Suprapubic skin (tissue), 4 donors: ENCODE results near the gene PDE2A. TPM values are rescaled to one million over a fixed set of nuclear protein-coding genes. Genes with fewer than 3 reads are reported as not detected.

ENCODE experiments used
- DNase-seq, 2 donors: peaks; one replicate each; pipeline ENCODE4 v3.0.0-alpha.2; 2019; ENCODE audit warnings: low spot score in 2 of 2
- H3K27ac ChIP-seq: fragments of 200-600 bp; sonication (generic); one replicate; pipeline ENCODE4 v1.5.1; 2019
- H3K27me3 ChIP-seq: fragments of 200-600 bp; sonication (generic); one replicate; pipeline ENCODE4 v1.5.1; 2019
- H3K36me3 ChIP-seq: fragments of 200-600 bp; sonication (generic); one replicate; pipeline ENCODE4 v1.5.1; 2019
- H3K4me1 ChIP-seq: fragments of 200-600 bp; sonication (generic); one replicate; pipeline ENCODE4 v1.5.1; 2019
- H3K4me3 ChIP-seq: fragments of 200-600 bp; sonication (generic); one replicate; pipeline ENCODE4 v1.5.1; 2019; ENCODE audit warnings: mild to moderate bottlenecking
- H3K9me3 ChIP-seq: fragments of 200-600 bp; sonication (generic); one replicate; pipeline ENCODE4 v1.5.1; 2019
- EP300 ChIP-seq: sonication (generic); formaldehyde crosslinking; IDR thresholded peaks from one replicate; pipeline ENCODE4 v1.6.1; 2017; ENCODE audit warnings: antibody characterized with exemption
- POLR2A ChIP-seq, 2 donors: fragments of 450-650 bp; IDR thresholded peaks; one replicate each; pipeline ENCODE4 v1.6.1; 2017; ENCODE audit warnings: antibody characterized with exemption in 2 of 2, mild to moderate bottlenecking in 2 of 2, moderate library complexity in 2 of 2
- POLR2AphosphoS5 ChIP-seq, 3 donors: sonication (generic); formaldehyde crosslinking; IDR thresholded peaks; one replicate each; pipeline ENCODE4 v1.6.1; 2017; ENCODE audit warnings: antibody characterized with exemption in 3 of 3
- WGBS: methylation state at CpG from one replicate; pipeline ENCODE4 v1.1.5; 2018; 5-methylcytosine and 5-hydroxymethylcytosine counted together
- total RNA-seq, 4 donors: library from RNA; depleted of rRNA; stranded (reverse); fragments of >200 nt; gene quantifications; one replicate each; pipeline ENCODE4 v1.1.0, GENCODE V29; 2016
- TF ChIP-seq, protein P1 (sequence below), 2 donors: fragments of 200-600 bp in 1 of 2; fragments of 450-650 bp in 1 of 2; sonication (generic) in 1 of 2; IDR thresholded peaks; one replicate each; pipeline ENCODE4 v1.5.1; 2016 to 2019; ENCODE audit warnings: antibody characterized with exemption in 2 of 2, mild to moderate bottlenecking in 1 of 2, moderate library complexity in 1 of 2

Gene PDE2A
- total RNA-seq, 4 donors from 2014 or later: 5.4 to 49.9 (median 31.2) TPM

DNA sequence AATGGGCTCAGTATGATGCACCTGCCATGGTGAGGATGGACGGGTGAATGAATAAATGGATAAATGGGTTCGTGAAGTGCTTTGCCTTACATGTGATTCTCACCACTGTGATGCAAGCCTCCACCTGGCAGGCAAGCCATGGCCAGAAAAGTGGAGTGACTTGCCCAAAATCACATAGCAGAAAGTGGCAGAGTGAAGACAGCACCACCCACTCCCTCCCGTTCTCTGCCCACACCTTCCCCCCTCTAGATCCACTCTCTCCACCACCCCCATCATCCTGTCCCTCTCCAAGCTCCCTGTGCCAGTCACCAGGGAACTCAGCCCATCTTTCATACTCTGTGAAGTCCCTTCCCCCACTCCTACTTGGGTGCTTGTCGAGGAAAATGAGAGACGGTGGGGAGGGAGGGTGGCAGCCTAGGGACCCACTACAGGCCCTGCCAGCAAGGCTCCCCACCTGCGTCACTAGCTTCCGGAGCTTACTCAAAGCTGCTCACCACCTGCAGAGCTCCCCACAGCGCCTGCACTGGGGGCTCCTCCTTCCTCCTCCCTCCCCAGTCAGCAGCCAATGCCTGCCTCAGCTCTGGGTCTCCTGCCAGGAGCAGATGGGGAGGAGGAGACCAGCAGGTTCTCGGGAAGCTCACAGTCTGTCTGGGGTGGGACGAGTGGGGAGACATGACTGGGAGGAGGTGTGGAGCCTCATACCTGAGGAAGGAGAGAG is 82.3 kb downstream of the PDE2A start:
- Histone ChIP-seq H3K4me3 (no peak overlapping the region), H3K27me3 (peaks cover 64% of the 10 kb centered on the region), H3K36me3 (no peaks in the 10 kb centered on the region), H3K9me3 (no peaks in the 10 kb centered on the region), H3K27ac (no peak overlapping the region), H3K4me1 (peaks cover 10% of the 10 kb centered on the region)
- 46% methylated on average over 10 of the region's 10 CpGs for WGBS
- TF ChIP-seq POLR2AphosphoS5 (IDR thresholded peaks at IDR 0.05) (no peak), POLR2A (IDR thresholded peaks at IDR 0.05) (no peak), EP300 (no peak)
- TF ChIP-seq, protein P1, sequence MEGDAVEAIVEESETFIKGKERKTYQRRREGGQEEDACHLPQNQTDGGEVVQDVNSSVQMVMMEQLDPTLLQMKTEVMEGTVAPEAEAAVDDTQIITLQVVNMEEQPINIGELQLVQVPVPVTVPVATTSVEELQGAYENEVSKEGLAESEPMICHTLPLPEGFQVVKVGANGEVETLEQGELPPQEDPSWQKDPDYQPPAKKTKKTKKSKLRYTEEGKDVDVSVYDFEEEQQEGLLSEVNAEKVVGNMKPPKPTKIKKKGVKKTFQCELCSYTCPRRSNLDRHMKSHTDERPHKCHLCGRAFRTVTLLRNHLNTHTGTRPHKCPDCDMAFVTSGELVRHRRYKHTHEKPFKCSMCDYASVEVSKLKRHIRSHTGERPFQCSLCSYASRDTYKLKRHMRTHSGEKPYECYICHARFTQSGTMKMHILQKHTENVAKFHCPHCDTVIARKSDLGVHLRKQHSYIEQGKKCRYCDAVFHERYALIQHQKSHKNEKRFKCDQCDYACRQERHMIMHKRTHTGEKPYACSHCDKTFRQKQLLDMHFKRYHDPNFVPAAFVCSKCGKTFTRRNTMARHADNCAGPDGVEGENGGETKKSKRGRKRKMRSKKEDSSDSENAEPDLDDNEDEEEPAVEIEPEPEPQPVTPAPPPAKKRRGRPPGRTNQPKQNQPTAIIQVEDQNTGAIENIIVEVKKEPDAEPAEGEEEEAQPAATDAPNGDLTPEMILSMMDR (IDR thresholded peaks at IDR 0.05): no peak
- DNase-seq: no peak

DNA sequence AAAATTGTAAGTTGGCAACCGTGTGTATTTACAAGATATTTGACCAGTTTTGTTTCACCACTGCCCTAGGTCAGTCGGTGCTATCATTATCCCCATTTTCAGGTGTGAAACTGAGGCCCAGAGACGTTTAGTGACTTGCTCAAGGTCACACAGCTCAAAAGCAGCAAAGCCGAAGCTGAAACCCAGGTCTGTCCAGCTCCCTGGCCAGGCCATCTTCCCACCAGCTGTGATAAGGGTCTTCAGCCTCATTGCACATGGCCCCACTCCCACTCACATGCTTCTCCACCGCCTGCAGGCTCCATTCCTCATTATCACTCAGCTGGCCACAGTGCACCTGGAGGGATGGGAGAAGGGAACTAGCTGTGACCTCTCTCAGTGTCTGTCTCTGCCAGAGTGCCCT is 83.2 kb downstream of the PDE2A start:
- Histone ChIP-seq H3K27ac (no peak overlapping the region), H3K36me3 (no peaks in the 10 kb centered on the region), H3K4me1 (peaks cover 10% of the 10 kb centered on the region), H3K4me3 (no peak overlapping the region), H3K27me3 (peaks cover 72% of the 10 kb centered on the region), H3K9me3 (no peaks in the 10 kb centered on the region)
- no peak for DNase-seq
- WGBS: 65% methylated on average over 5 of the region's 5 CpGs
- no peak for TF ChIP-seq POLR2AphosphoS5 (IDR thresholded peaks at IDR 0.05)
- TF ChIP-seq, protein P1 (IDR thresholded peaks at IDR 0.05): no peak
- TF ChIP-seq POLR2A (IDR thresholded peaks at IDR 0.05): no peak
- TF ChIP-seq EP300: no peak

DNA sequence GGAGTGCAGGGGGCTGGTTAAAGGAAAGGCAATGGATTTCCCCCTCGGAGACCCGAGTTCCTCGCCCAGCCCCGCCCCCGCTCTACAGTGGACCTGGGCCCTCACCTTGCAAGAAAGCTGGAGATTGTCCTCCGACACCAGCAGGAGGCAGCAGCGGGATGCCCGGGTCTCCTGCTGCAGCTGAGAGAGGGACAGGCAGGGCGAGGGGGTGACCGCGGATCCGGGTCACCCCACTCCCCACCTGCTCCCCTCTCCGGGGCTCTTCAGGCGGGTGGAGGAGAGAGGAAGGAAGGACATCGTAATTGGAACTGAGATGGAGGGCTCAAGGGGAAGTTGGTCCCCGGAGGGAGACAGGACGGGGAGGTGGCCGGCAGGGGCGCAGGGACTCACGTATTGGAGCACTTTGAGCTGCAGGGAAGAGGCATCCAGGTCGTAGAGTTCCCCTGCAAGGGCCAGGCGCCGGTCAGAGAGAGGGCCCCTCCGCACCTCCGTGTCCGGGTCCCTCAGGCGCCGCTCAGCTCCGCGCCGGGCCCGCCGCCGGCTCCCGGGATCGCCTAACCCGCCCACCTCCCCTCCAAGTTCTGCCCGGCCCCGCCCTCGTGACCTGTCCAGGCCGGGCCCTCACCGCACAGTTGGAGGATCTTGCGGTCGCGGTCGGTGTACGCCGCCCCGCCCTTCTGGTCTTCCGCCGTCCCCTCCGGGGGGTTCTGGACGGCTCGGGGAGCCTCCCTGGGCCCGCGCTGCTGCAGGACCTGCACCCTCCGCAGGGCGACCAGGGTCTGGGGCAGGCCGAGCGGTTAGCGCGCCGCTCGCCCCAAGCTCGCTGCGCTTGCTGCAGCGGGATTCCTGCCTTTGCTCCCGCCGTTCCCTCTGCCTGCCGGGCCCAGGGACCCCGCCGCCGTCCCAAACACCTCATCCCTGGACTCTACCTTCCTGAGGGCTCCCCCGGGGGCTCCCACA is 84.1 kb downstream of the PDE2A start:
- no peaks in the 10 kb centered on the region for H3K9me3 ChIP-seq
- peaks cover 17% of the 10 kb centered on the region for H3K4me1 ChIP-seq
- TF ChIP-seq, protein P1 (IDR thresholded peaks at IDR 0.05): no peak
- H3K27me3 ChIP-seq: peaks cover 74% of the 10 kb centered on the region
- H3K27ac ChIP-seq: no peak overlapping the region
- no peaks in the 10 kb centered on the region for H3K36me3 ChIP-seq
- 17% methylated on average over 22 of the region's 74 CpGs for WGBS
- H3K4me3 ChIP-seq: peak overlapping the region; percentile 35
- DNase-seq: no peak

DNA sequence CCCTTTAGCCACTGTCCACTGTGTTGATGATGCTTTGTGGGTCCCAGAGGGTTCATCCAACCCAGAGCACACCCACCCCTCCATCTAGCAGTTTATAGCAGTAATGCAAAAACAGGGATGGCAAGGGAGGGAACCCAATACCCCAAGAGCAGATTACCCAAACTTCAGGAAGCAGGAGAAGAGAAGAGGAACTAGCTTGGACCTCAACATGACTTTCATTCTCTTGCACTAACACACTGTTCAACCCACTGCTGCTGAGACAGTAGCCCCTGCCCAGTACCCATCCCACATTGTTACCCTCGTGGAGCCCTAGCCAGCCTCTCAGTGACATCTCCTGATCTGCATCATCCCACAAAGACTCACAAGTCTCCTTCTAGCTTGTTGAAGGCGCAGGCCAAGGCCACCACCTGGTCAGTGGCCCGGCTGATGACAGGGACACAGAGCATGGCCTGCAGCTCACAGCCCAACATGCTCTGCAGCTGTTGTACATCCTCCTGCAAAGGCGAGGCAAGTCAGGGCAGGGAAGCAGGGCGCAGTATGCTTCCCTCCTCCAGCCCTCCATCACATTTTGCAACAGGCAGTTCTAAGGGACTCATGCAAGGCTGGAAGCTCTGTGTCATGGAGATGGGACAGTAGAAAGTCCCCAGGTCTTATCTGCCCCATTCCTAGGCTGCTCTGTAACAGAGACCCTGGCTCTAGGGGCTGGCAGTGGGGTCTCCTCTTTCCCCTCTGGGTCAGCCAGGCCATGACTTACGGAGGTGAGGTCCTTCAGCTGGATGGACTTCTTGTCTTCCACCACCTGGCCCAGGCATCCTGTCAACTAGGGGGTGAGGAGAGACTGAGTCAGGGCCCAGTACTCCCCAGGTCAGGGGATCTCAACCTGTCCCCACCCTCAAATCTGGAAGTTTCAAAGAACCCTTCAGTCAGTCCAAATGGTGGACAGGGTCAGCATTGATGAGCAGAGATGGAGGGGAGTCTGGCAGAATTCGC is 85.5 kb downstream of the PDE2A start:
- WGBS: 100% methylated on average over 4 of the region's 7 CpGs
- no peak for TF ChIP-seq POLR2A (IDR thresholded peaks at IDR 0.05)
- no peak for TF ChIP-seq POLR2AphosphoS5 (IDR thresholded peaks at IDR 0.05)
- TF ChIP-seq EP300: no peak
- H3K27ac ChIP-seq: no peak overlapping the region
- peaks cover 88% of the 10 kb centered on the region for H3K27me3 ChIP-seq
- peaks cover 27% of the 10 kb centered on the region for H3K4me1 ChIP-seq
- H3K9me3 ChIP-seq: no peaks in the 10 kb centered on the region
- no peak for DNase-seq
- H3K36me3 ChIP-seq: no peaks in the 10 kb centered on the region
- no peak overlapping the region for H3K4me3 ChIP-seq

DNA sequence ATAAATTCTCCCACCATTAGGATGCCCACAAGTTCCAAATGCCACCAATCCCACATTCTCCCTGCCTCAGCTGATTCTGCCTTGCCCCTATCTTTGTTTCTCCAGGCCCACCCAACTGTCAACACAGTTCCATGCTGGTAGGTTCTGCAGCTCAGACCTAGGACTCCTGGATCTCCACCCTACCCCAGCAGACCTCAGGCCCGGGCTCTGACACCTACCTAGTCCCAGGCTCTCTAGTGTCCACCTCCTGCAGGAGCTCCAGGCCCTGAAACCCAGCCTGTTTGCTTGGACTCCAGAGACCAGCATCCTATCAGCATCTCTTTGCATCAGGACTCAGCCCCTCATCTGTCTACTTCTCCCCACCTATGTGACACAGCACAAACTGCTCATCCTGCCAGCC is 86.5 kb downstream of the PDE2A start:
- Histone ChIP-seq H3K27me3 (peaks cover 88% of the 10 kb centered on the region), H3K9me3 (no peaks in the 10 kb centered on the region), H3K4me1 (peaks cover 27% of the 10 kb centered on the region), H3K27ac (no peak overlapping the region), H3K4me3 (no peak overlapping the region), H3K36me3 (no peaks in the 10 kb centered on the region)
- WGBS: 83% methylated on average over 1 of the region's 1 CpG
- DNase-seq: peak in 1 of 2 donors; percentile 31
- TF ChIP-seq POLR2AphosphoS5 (IDR thresholded peaks at IDR 0.05) (no peak), POLR2A (IDR thresholded peaks at IDR 0.05) (no peak), EP300 (no peak)
- TF ChIP-seq, protein P1 (IDR thresholded peaks at IDR 0.05): no peak
